OCI-LY7 (cell line): ENCODE results near the gene VEGFA.

ENCODE experiments used
- EZH2phosphoT487 ChIP-seq: fragments of 200-600 bp; sonication (generic); IDR thresholded peaks from 2 replicates; pipeline ENCODE4 v1.6.1; 2018; ENCODE audit warnings: low read depth, borderline replicate concordance, mild to moderate bottlenecking, mixed run types, antibody characterized with exemption, low read length, moderate library complexity, mixed read lengths
- TF ChIP-seq, protein P1 (sequence below): fragments of 200-600 bp; sonication (generic); conservative IDR thresholded peaks from 2 replicates; pipeline ENCODE4 v1.5.1; 2014; ENCODE audit warnings: mild to moderate bottlenecking, antibody characterized with exemption, low read length, moderate library complexity, mixed read lengths

DNA sequence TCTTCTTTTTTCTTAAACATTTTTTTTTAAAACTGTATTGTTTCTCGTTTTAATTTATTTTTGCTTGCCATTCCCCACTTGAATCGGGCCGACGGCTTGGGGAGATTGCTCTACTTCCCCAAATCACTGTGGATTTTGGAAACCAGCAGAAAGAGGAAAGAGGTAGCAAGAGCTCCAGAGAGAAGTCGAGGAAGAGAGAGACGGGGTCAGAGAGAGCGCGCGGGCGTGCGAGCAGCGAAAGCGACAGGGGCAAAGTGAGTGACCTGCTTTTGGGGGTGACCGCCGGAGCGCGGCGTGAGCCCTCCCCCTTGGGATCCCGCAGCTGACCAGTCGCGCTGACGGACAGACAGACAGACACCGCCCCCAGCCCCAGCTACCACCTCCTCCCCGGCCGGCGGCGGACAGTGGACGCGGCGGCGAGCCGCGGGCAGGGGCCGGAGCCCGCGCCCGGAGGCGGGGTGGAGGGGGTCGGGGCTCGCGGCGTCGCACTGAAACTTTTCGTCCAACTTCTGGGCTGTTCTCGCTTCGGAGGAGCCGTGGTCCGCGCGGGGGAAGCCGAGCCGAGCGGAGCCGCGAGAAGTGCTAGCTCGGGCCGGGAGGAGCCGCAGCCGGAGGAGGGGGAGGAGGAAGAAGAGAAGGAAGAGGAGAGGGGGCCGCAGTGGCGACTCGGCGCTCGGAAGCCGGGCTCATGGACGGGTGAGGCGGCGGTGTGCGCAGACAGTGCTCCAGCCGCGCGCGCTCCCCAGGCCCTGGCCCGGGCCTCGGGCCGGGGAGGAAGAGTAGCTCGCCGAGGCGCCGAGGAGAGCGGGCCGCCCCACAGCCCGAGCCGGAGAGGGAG lies 580 bp downstream of the VEGFA start:
- TF ChIP-seq, protein P1, sequence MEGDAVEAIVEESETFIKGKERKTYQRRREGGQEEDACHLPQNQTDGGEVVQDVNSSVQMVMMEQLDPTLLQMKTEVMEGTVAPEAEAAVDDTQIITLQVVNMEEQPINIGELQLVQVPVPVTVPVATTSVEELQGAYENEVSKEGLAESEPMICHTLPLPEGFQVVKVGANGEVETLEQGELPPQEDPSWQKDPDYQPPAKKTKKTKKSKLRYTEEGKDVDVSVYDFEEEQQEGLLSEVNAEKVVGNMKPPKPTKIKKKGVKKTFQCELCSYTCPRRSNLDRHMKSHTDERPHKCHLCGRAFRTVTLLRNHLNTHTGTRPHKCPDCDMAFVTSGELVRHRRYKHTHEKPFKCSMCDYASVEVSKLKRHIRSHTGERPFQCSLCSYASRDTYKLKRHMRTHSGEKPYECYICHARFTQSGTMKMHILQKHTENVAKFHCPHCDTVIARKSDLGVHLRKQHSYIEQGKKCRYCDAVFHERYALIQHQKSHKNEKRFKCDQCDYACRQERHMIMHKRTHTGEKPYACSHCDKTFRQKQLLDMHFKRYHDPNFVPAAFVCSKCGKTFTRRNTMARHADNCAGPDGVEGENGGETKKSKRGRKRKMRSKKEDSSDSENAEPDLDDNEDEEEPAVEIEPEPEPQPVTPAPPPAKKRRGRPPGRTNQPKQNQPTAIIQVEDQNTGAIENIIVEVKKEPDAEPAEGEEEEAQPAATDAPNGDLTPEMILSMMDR: no peak
- TF ChIP-seq EZH2phosphoT487: no peak
